PC-9 (cell line): ENCODE data around the gene CC2D1B. TPM values are rescaled to one million over a fixed set of nuclear protein-coding genes. Genes with fewer than 3 reads are reported as not detected.
"Not testable (repeated sequence)": the region's sequence is repeated elsewhere in the genome, so short reads cannot be mapped to it uniquely, and the experiment has no call there.

Experiments
- BruUV-seq: library from RNA; stranded (reverse); fragments of 400-500 nt; replicated peaks from 2 replicates; lab custom pipeline; 2021; lab: Mats Ljungman, UMichigan
- CTCF ChIA-PET: fragments of 300-600 bp; sonication (Branson Sonifier 250); formaldehyde crosslinking; loops from one replicate; lab custom pipeline; 2022; ENCODE audit warnings: antibody characterized with exemption; lab: Charles Lee
- POLR2A ChIA-PET: fragments of 300-600 bp; sonication (Branson Sonifier 250); formaldehyde crosslinking; loops from one replicate; lab custom pipeline; 2022; ENCODE audit warnings: antibody characterized with exemption; ENCODE audit not compliant: unreplicated experiment; lab: Charles Lee
- DNase-seq, 2 experiments: peaks; one replicate each; pipeline versions ENCODE4 v3.0.0 to v3.0.0-alpha.2; 2015 to 2022; ENCODE audit warnings: mixed read lengths in 1 of 2
- H2AFZ ChIP-seq: fragments of 200-600 bp; sonication (generic); 2 replicates; pipeline ENCODE4 v1.8.1; 2017; ENCODE audit warnings: antibody characterized with exemption
- H3F3A ChIP-seq: fragments of 200-600 bp; sonication (generic); 2 replicates; pipeline ENCODE4 v1.8.1; 2017; ENCODE audit warnings: antibody characterized with exemption, mild to moderate bottlenecking, low read depth; ENCODE audit not compliant: insufficient read depth
- H3K27ac ChIP-seq: fragments of 200-600 bp; sonication (generic); 2 replicates; pipeline ENCODE4 v1.6.1; 2016; ENCODE audit warnings: mixed run types
- H3K27me3 ChIP-seq: fragments of 200-600 bp; sonication (generic); 2 replicates; pipeline ENCODE4 v1.6.1; 2016; ENCODE audit warnings: low read depth, mixed run types; ENCODE audit not compliant: insufficient read depth
- H3K36me3 ChIP-seq: fragments of 200-600 bp; sonication (generic); 2 replicates; pipeline ENCODE4 v1.6.1; 2016; ENCODE audit warnings: low read depth, mixed run types
- H3K4me1 ChIP-seq: fragments of 200-600 bp; sonication (generic); replicated peaks from 2 replicates; pipeline ENCODE4 v1.6.1; 2016; ENCODE audit warnings: mixed run types; ENCODE audit not compliant: insufficient read depth
- H3K4me2 ChIP-seq: fragments of 200-600 bp; sonication (generic); 2 replicates; pipeline ENCODE4 v1.6.1; 2017; ENCODE audit warnings: mixed run types
- H3K4me3 ChIP-seq: fragments of 200-600 bp; sonication (generic); 2 replicates; pipeline ENCODE4 v1.6.1; 2016; ENCODE audit warnings: mixed run types
- H3K79me2 ChIP-seq: fragments of 200-600 bp; sonication (generic); 2 replicates; pipeline ENCODE4 v1.6.1; 2017; ENCODE audit warnings: low read depth, mixed run types
- H3K9me2 ChIP-seq: fragments of 200-600 bp; sonication (generic); 2 replicates; pipeline ENCODE4 v1.8.1; 2017; ENCODE audit warnings: mild to moderate bottlenecking; ENCODE audit not compliant: insufficient read depth
- H3K9me3 ChIP-seq: fragments of 200-600 bp; sonication (generic); 2 replicates; pipeline ENCODE4 v1.8.1; 2016; ENCODE audit warnings: low read depth; ENCODE audit not compliant: insufficient read depth
- H4K20me1 ChIP-seq: fragments of 200-600 bp; sonication (generic); 2 replicates; pipeline ENCODE4 v1.8.1; 2017; ENCODE audit not compliant: insufficient read depth
- CTCF ChIP-seq: fragments of 200-600 bp; sonication (generic); conservative IDR thresholded peaks from 2 replicates; pipeline ENCODE4 v1.6.1; 2017; ENCODE audit warnings: mixed run types, antibody characterized with exemption, mild to moderate bottlenecking, moderate library complexity
- EZH2 ChIP-seq: fragments of 200-600 bp; sonication (generic); IDR thresholded peaks from 2 replicates; pipeline ENCODE4 v1.8.0; 2017; ENCODE audit warnings: antibody characterized with exemption, low read depth
- intact Hi-C: fragments of 100-400 bp; cut with micrococcal nuclease; formaldehyde crosslinking; loops from one replicate; pipeline ENCODE4 v1.10.0; 2022; ENCODE audit not compliant: unreplicated experiment
- total RNA-seq: library from RNA; stranded (reverse); gene quantifications from 2 replicates; pipeline ENCODE4 v1.2.3, GENCODE V29; 2021

The CC2D1B gene
- total RNA-seq, 1 experiment from 2014 or later = 33.4 TPM

GRCh38 chr1:52393174-52393573 is 27.2 kb upstream of the CC2D1B start:
- H3K27ac ChIP-seq = no peak overlapping the region
- H3F3A ChIP-seq = no peaks in the 10 kb centered on the region
- H3K4me1 ChIP-seq = no peaks in the 10 kb centered on the region
- H3K4me2 ChIP-seq = no peak overlapping the region
- ChIA-PET CTCF (no interaction called here), POLR2A (no interaction called here)
- H3K27me3 ChIP-seq = no peaks in the 10 kb centered on the region
- no peak for TF ChIP-seq CTCF
- TF ChIP-seq EZH2 = no peak
- peaks cover 8% of the 10 kb centered on the region; the same call in 1 of the 2 replicates for H3K36me3 ChIP-seq
- intact Hi-C loops = no loop called here
- BruUV-seq = no TSS peak
- no peaks in the 10 kb centered on the region for H3K9me3 ChIP-seq
- no peaks in the 10 kb centered on the region for H3K79me2 ChIP-seq
- no peaks in the 10 kb centered on the region for H3K9me2 ChIP-seq
- H2AFZ ChIP-seq = no peak overlapping the region
- H4K20me1 ChIP-seq = no peaks in the 10 kb centered on the region
- H3K4me3 ChIP-seq = no peak overlapping the region
- no peak for DNase-seq

GRCh38 chr1:52386458-52386857 is 20.5 kb upstream of the CC2D1B start:
- intact Hi-C loops = no loop called here
- no peaks in the 10 kb centered on the region for H3K27me3 ChIP-seq
- no TSS peak for BruUV-seq
- H3K9me2 ChIP-seq = no peaks in the 10 kb centered on the region
- no peaks in the 10 kb centered on the region for H4K20me1 ChIP-seq
- no peaks in the 10 kb centered on the region for H3F3A ChIP-seq
- no peak overlapping the region for H3K4me3 ChIP-seq
- no peaks in the 10 kb centered on the region for H3K4me1 ChIP-seq
- ChIA-PET CTCF (no interaction called here), POLR2A (no interaction called here)
- H2AFZ ChIP-seq = no peak overlapping the region
- no peak for TF ChIP-seq EZH2
- TF ChIP-seq CTCF = no peak
- DNase-seq = no peak
- H3K27ac ChIP-seq = no peak overlapping the region
- H3K4me2 ChIP-seq = no peak overlapping the region
- 0 out of 2 replicates have a peak, but pooled peaks cover 5% of the 10 kb centered on the region for H3K36me3 ChIP-seq
- H3K9me3 ChIP-seq = no peaks in the 10 kb centered on the region
- H3K79me2 ChIP-seq = no peaks in the 10 kb centered on the region

- no peaks in the 10 kb centered on the region for H3K9me3 ChIP-seq
- H3F3A ChIP-seq = no peaks in the 10 kb centered on the region
- ChIA-PET CTCF (no interaction called here), POLR2A (no interaction called here)
- no peak for TF ChIP-seq CTCF
- no peak for TF ChIP-seq EZH2
- no peaks in the 10 kb centered on the region for H3K9me2 ChIP-seq
- no peaks in the 10 kb centered on the region for H3K79me2 ChIP-seq
- no peak overlapping the region for H3K4me2 ChIP-seq
- H3K4me3 ChIP-seq = no peak overlapping the region
- no peak overlapping the region for H2AFZ ChIP-seq
- H4K20me1 ChIP-seq = no peaks in the 10 kb centered on the region
- 0 out of 2 replicates have a peak, but pooled peaks cover 5% of the 10 kb centered on the region for H3K36me3 ChIP-seq
- no peak overlapping the region for H3K27ac ChIP-seq
- BruUV-seq = no TSS peak
- no peaks in the 10 kb centered on the region for H3K4me1 ChIP-seq
- no peak for DNase-seq
- intact Hi-C loops = no loop called here
- no peaks in the 10 kb centered on the region for H3K27me3 ChIP-seq
These were observed 19.4 kb upstream of the CC2D1B start for GRCh38 chr1:52385376-52385775.

GRCh38 chr1:52369851-52370250 is 3.8 kb upstream of the CC2D1B start:
- H3K9me2 ChIP-seq, H3K79me2 ChIP-seq, CTCF ChIA-PET, H3K4me3 ChIP-seq, POLR2A ChIA-PET, H3K36me3 ChIP-seq, H3K4me1 ChIP-seq, H3K4me2 ChIP-seq, H3K9me3 ChIP-seq, DNase-seq, H3K27ac ChIP-seq, H4K20me1 ChIP-seq, H2AFZ ChIP-seq, BruUV-seq, H3K27me3 ChIP-seq: not testable (repeated sequence)
- H3F3A ChIP-seq = peaks cover 22% of the 10 kb centered on the region; the same call in 1 of the 2 replicates
- intact Hi-C loops = loop anchor here (5.0 kb wide), 1 partner anchor 313 kb away; the partner anchor contains the start of genes BTF3L4 and TXNDC12
